Measurements from ENCODE around the gene ACOX3.

DNA sequence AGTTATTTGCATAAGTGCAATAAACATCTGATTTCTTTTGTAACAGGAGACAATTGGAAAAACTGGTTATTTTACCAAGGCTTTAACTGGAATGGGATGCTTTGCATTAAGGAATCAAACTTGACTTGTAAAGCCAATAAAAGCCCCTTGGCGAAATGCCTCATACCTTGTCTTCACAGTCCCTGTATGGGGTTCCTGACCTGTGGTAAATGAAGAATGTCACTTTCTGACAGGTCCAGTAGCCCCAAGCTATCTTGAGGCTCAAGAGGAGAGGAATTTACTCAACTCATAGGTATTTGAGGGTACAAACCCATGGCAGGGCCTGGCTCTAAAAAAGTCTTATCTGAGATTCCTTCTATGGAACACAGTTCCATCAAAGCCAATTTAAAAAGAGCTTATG, 78.0 kb downstream of the ACOX3 start:
- TF ChIP-seq, protein P1, sequence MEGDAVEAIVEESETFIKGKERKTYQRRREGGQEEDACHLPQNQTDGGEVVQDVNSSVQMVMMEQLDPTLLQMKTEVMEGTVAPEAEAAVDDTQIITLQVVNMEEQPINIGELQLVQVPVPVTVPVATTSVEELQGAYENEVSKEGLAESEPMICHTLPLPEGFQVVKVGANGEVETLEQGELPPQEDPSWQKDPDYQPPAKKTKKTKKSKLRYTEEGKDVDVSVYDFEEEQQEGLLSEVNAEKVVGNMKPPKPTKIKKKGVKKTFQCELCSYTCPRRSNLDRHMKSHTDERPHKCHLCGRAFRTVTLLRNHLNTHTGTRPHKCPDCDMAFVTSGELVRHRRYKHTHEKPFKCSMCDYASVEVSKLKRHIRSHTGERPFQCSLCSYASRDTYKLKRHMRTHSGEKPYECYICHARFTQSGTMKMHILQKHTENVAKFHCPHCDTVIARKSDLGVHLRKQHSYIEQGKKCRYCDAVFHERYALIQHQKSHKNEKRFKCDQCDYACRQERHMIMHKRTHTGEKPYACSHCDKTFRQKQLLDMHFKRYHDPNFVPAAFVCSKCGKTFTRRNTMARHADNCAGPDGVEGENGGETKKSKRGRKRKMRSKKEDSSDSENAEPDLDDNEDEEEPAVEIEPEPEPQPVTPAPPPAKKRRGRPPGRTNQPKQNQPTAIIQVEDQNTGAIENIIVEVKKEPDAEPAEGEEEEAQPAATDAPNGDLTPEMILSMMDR (IDR thresholded peaks at IDR 0.05): no peak
- TF ChIP-seq POLR2A (IDR thresholded peaks at IDR 0.05): no peak
- TF ChIP-seq EP300 (IDR thresholded peaks at IDR 0.05): no peak
